Testis (tissue), 3 donors: ENCODE measurements around the gene GNG3. TPM values are rescaled to one million over a fixed set of nuclear protein-coding genes. Genes with fewer than 3 reads are reported as not detected.

ENCODE experiments used
- DNase-seq: peaks from one replicate; pipeline ENCODE4 v3.0.0-alpha.2; 2019
- H3K27ac ChIP-seq, 2 donors: fragments of 200-600 bp; sonication (generic); one replicate each; pipeline ENCODE4 v1.5.1; 2019
- H3K27me3 ChIP-seq: fragments of 200-600 bp; sonication (generic); one replicate; pipeline ENCODE4 v1.5.1; 2019
- H3K36me3 ChIP-seq: fragments of 200-600 bp; sonication (generic); one replicate; pipeline ENCODE4 v1.5.1; 2017; ENCODE audit warnings: low read depth; ENCODE audit errors: missing control alignments
- H3K4me1 ChIP-seq: fragments of 200-600 bp; sonication (generic); one replicate; pipeline ENCODE4 v1.5.1; 2019
- H3K4me3 ChIP-seq, 2 donors: fragments of 200-600 bp; sonication (generic); one replicate each; pipeline ENCODE4 v1.5.1; 2017 to 2019
- H3K9me3 ChIP-seq: fragments of 200-600 bp; sonication (generic); one replicate; pipeline ENCODE4 v1.5.1; 2017
- POLR2A ChIP-seq: fragments of 450-650 bp; IDR thresholded peaks from one replicate; pipeline ENCODE4 v1.6.1; 2017; ENCODE audit warnings: antibody characterized with exemption, mild to moderate bottlenecking, moderate library complexity
- WGBS, 2 donors: methylation state at CpG; one replicate each; pipeline ENCODE4 v1.1.5; 2018; 5-methylcytosine and 5-hydroxymethylcytosine counted together
- intact Hi-C: fragments of 100-400 bp; cut with DNase I; formaldehyde crosslinking; loops from one replicate; pipeline ENCODE4 v1.15.1; 2023; ENCODE audit warnings: low total_unique reads
- polyA plus RNA-seq: library from polyadenylated mRNA; stranded (reverse); fragments of 350-450 nt; fragmentation: Illumina TruSeq; extraction: RNeasy Lipid Tissue Mini Kit (QIAGEN cat#74804); gene quantifications from one replicate; pipeline ENCODE4 v1.2.3, GENCODE V29; 2014; ENCODE audit warnings: low read depth, low replicate concordance; ENCODE audit not compliant: insufficient read depth
- total RNA-seq, 2 donors: library from RNA; depleted of rRNA; stranded (reverse); fragments of >200 nt; gene quantifications; one replicate each; pipeline ENCODE4 v1.2.3, GENCODE V29; 2016
- TF ChIP-seq, protein P1 (sequence below), 3 experiments: fragments of 450-650 bp in 2 of 3; fragments of 200-600 bp in 1 of 3; sonication (generic) in 1 of 3; IDR thresholded peaks; one replicate each; pipeline ENCODE4 v1.5.1; 2016 to 2019; ENCODE audit warnings: antibody characterized with exemption in 3 of 3, mild to moderate bottlenecking in 2 of 3, moderate library complexity in 1 of 3

GNG3 gene
- total and polyA plus RNA-seq, 3 donors from 2014 or later = 2.0 to 11.1 (median 4.5) TPM

DNA sequence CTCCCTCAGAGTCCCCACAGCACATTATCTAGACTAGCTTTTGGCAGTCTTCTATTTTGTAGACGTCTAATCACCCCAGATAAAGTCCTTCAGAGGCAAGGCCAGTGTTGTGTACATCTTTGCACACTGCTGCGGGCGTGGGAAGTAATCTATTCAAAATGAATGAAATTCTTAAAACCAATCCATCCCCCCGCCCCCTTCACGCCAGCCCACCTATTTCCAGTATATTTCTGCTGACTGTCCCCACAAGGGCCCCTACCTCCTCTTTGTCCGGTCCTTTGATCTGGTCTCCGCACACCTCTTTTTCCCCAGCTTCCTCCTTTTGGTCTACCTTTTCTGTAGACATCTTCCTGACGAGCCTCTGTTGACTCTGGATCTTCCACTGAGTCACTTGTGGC lies 627 bp upstream of the GNG3 start:
- peaks cover 44% of the 10 kb centered on the region for H3K4me1 ChIP-seq
- intact Hi-C loops = no loop called here

GRCh38 chr11:62708392-62708791 lies 916 bp downstream of the GNG3 start:
- intact Hi-C loops = no loop called here
- peaks cover 44% of the 10 kb centered on the region for H3K4me1 ChIP-seq
- no peak overlapping the region for H3K4me3 ChIP-seq
- no peaks in the 10 kb centered on the region for H3K9me3 ChIP-seq
- peak overlapping the region; percentile 80 to 99 for H3K27ac ChIP-seq
- no peak for DNase-seq
- no peak for TF ChIP-seq POLR2A
- TF ChIP-seq, protein P1, sequence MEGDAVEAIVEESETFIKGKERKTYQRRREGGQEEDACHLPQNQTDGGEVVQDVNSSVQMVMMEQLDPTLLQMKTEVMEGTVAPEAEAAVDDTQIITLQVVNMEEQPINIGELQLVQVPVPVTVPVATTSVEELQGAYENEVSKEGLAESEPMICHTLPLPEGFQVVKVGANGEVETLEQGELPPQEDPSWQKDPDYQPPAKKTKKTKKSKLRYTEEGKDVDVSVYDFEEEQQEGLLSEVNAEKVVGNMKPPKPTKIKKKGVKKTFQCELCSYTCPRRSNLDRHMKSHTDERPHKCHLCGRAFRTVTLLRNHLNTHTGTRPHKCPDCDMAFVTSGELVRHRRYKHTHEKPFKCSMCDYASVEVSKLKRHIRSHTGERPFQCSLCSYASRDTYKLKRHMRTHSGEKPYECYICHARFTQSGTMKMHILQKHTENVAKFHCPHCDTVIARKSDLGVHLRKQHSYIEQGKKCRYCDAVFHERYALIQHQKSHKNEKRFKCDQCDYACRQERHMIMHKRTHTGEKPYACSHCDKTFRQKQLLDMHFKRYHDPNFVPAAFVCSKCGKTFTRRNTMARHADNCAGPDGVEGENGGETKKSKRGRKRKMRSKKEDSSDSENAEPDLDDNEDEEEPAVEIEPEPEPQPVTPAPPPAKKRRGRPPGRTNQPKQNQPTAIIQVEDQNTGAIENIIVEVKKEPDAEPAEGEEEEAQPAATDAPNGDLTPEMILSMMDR (IDR thresholded peaks at IDR 0.05) = no peak
- no peaks in the 10 kb centered on the region for H3K36me3 ChIP-seq
- WGBS, 2 donors = 35 to 44% methylated on average over 5 of the region's 5 CpGs
- no peaks in the 10 kb centered on the region for H3K27me3 ChIP-seq

More for the DNA sequence above, 627 bp upstream of the GNG3 start:
- TF ChIP-seq, protein P1 (IDR thresholded peaks at IDR 0.05) = no peak
- no peak for TF ChIP-seq POLR2A
- peak overlapping the region; percentile 15 to 80 for H3K27ac ChIP-seq
- H3K9me3 ChIP-seq = no peaks in the 10 kb centered on the region
- no peak for DNase-seq
- H3K4me3 ChIP-seq = peak overlapping the region; percentile 75
- no peaks in the 10 kb centered on the region for H3K27me3 ChIP-seq
- H3K36me3 ChIP-seq = no peaks in the 10 kb centered on the region
- WGBS, 2 donors = 36 to 42% methylated on average over 8 of the region's 8 CpGs

DNA sequence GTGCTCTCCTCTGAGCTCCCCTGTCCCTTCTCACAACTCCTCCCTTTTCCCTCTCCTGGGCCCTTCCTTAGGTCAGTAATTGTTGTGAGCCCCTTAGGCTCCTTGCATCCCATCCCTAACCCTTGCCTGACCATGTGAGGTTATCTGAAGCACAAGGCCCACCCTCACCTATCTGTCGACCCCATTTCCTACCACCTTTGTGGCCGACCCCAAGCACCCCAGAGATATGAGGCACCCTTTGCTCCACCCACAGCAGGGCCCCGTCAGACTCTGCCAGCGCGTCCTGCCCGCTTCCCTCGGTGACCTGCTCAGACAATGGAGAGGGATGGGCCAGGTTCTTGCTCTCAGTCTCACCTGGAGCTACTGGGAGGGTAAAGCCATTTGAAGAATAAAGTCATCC lies 1.3 kb downstream of the GNG3 start:
- H3K4me3 ChIP-seq = peak overlapping the region; percentile 59 to 64
- no peaks in the 10 kb centered on the region for H3K9me3 ChIP-seq
- TF ChIP-seq, protein P1 (IDR thresholded peaks at IDR 0.05) = no peak
- TF ChIP-seq POLR2A = no peak
- DNase-seq = no peak
- peaks cover 44% of the 10 kb centered on the region for H3K4me1 ChIP-seq
- peak overlapping the region; percentile 80 to 99 for H3K27ac ChIP-seq
- intact Hi-C loops = no loop called here
- no peaks in the 10 kb centered on the region for H3K27me3 ChIP-seq
- H3K36me3 ChIP-seq = no peaks in the 10 kb centered on the region
- 3 to 5% methylated on average over 7 of the region's 7 CpGs for WGBS, 2 donors

- peaks cover 44% of the 10 kb centered on the region for H3K4me1 ChIP-seq
Measured at GRCh38 chr11:62709247-62710000, 1.9 kb downstream of the GNG3 start.

More at GRCh38 chr11:62709247-62710000, 1.9 kb downstream of the GNG3 start:
- Histone ChIP-seq H3K27ac (peak overlapping the region; percentile 80 to 99), H3K27me3 (no peaks in the 10 kb centered on the region), H3K4me3 (peak overlapping the region; percentile 59 to 64), H3K36me3 (no peaks in the 10 kb centered on the region), H3K9me3 (no peaks in the 10 kb centered on the region)
- peak; percentile 99 for DNase-seq
- 1 to 3% methylated on average over 31 to 47 of the region's 47 CpGs for WGBS, 2 donors
- intact Hi-C loops = no loop called here
- TF ChIP-seq, protein P1 (IDR thresholded peaks at IDR 0.05) = no peak
- TF ChIP-seq POLR2A = no peak
